ENCODE data around the gene FSTL5.

The FSTL5 gene

GRCh38 chr4:161936625-161937550, 226.9 kb downstream of the FSTL5 start:
- peak; percentile 97 for DNase-seq

- DNase-seq, result no peak
Measured at GRCh38 chr4:161931089-161931488, 232.7 kb downstream of the FSTL5 start.

- peak; percentile 29 for DNase-seq
Measured at GRCh38 chr4:161929956-161930355, 233.8 kb downstream of the FSTL5 start.

GRCh38 chr4:161926033-161926828, 237.6 kb downstream of the FSTL5 start:
- DNase-seq, result no peak

- no peak for DNase-seq
Measured at GRCh38 chr4:161920304-161921052, 243.3 kb downstream of the FSTL5 start.

- no peak for DNase-seq
Measured at GRCh38 chr4:161919442-161920220, 244.2 kb downstream of the FSTL5 start.

GRCh38 chr4:161916035-161916434, 247.8 kb downstream of the FSTL5 start:
- DNase-seq, result no peak

GRCh38 chr4:161907590-161907955, 256.2 kb downstream of the FSTL5 start:
- DNase-seq, result peak; percentile 39

- no peak for DNase-seq
Measured at GRCh38 chr4:161906836-161907589, 256.8 kb downstream of the FSTL5 start.

- no peak for DNase-seq
Measured at GRCh38 chr4:161900110-161900509, 263.7 kb downstream of the FSTL5 start.

- no peak for DNase-seq
Measured at GRCh38 chr4:161894493-161895167, 269.2 kb downstream of the FSTL5 start.

GRCh38 chr4:161894014-161894413, 269.8 kb downstream of the FSTL5 start:
- DNase-seq, result no peak

GRCh38 chr4:161893566-161893965, 270.2 kb downstream of the FSTL5 start:
- no peak for DNase-seq

GRCh38 chr4:161892951-161893350, 270.8 kb downstream of the FSTL5 start:
- no peak for DNase-seq

GRCh38 chr4:161883157-161883556, 280.6 kb downstream of the FSTL5 start:
- no peak for DNase-seq

GRCh38 chr4:161881370-161881769, 282.4 kb downstream of the FSTL5 start:
- no peak for DNase-seq

GRCh38 chr4:161869511-161869910, 294.3 kb downstream of the FSTL5 start:
- DNase-seq, result no peak

GRCh38 chr4:161856711-161857326, 307.0 kb downstream of the FSTL5 start:
- peak; percentile 32 for DNase-seq

GRCh38 chr4:161850631-161851030, 313.2 kb downstream of the FSTL5 start:
- no peak for DNase-seq

- no peak for DNase-seq
Measured at GRCh38 chr4:161841759-161842158, 322.0 kb downstream of the FSTL5 start.

- no peak for DNase-seq
Measured at GRCh38 chr4:161829591-161829990, 334.2 kb downstream of the FSTL5 start.
